Mucosa of descending colon (tissue), 3 donors: ENCODE results near the gene RAD23A. TPM values are rescaled to one million over a fixed set of nuclear protein-coding genes. Genes with fewer than 3 reads are reported as not detected.

Source experiments
- ATAC-seq: fragments of 200-7000 bp; cut with Tn5 transposase; one replicate; pipeline ENCODE4 v1.9.1; 2020; ENCODE audit warnings: mild to moderate bottlenecking, moderate library complexity
- DNase-seq, 3 donors: peaks; one replicate each; pipeline ENCODE4 v3.0.0-alpha.2; 2020
- H3K36me3 ChIP-seq: fragments of 200-600 bp; one replicate; pipeline ENCODE4 v1.8.0; 2021; ENCODE audit warnings: low read depth, mild to moderate bottlenecking
- H3K4me1 ChIP-seq: fragments of 200-600 bp; one replicate; pipeline ENCODE4 v1.8.0; 2021; ENCODE audit warnings: low read depth, mild to moderate bottlenecking
- H3K4me3 ChIP-seq: fragments of 200-600 bp; one replicate; pipeline ENCODE4 v1.8.0; 2021; ENCODE audit warnings: mild to moderate bottlenecking
- H3K9me3 ChIP-seq: fragments of 200-600 bp; one replicate; pipeline ENCODE4 v1.8.0; 2021; ENCODE audit warnings: mild to moderate bottlenecking
- intact Hi-C, 2 donors: fragments of 100-400 bp; cut with DNase I in 1 of 2; cut with micrococcal nuclease in 1 of 2; formaldehyde crosslinking; loops; one replicate each; pipeline versions ENCODE4 v1.11.0 to v1.11.1; 2022; cut with DNase I, micrococcal nuclease
- total RNA-seq, 3 donors: library from RNA; stranded (reverse); fragmentation: NEBNext Ultra II Directional in 2 of 3; extraction: Animal tissue kit (Norgen Biotek cat#: 25700) in 2 of 3; gene quantifications; one replicate each; pipeline versions ENCODE4 v1.2.1 to v1.2.4, GENCODE V29; 2021 to 2023
- TF ChIP-seq, protein P1 (sequence below): fragments of 200-600 bp; IDR thresholded peaks from one replicate; pipeline ENCODE4 v1.8.0; 2022; ENCODE audit warnings: antibody characterized with exemption, mild to moderate bottlenecking
- donor health status: DM: no; HTN: no; CAD: no; lungs with moderate emphysema.
- donor health status: DM: no; HTN: no; CAD: no.
- donor health status: DM: no; HTN: yes; CAD: no.

RAD23A gene
- total RNA-seq, 3 donors from 2014 or later, result 76.4 to 117 (median 81.4) TPM

DNA sequence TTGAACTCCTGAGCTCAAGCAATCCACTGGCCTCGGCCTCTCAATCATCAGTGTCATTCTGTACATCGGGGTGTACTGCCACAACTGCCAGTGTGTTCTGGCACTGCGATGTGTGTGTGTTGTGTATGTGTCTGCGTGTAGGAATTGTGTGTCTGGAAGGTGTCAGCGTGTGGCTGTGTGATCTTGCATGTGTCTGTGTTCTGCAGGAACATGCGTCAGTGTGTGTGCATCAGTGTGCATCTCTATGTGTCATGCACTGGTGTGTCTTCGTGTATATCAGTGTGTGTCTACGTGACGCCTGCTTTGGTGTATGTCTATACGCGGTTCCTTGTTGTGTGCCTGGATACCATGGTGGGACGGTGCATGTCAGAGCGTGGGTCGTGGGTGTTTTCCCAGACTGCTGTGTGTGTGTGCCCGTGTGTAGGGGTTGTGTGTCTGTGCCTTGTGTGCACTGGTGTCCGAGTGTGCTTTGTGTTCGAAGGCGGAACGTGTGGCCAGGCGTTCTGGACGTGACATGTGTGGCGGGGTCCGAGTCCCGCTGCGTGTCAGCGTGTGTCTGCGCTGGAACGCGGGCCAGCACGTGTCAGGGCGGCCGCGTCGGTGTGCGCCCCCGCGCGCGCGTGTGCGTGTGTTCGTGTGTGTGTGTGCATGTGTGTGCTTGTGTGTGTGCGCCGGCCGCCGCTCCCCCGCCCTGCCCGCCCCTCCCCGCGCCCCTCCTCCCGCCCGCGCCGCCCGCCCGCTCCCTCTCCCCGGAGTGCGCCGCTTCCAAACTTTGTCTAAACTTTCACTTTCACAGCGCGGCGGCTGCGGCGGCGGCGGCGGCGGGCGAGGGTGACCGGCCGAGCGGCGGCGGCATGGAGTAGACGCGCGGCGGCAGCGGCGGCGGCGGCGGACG, 49.3 kb downstream of the RAD23A start, which contains the start of gene NFIX:
Gene NFIX, plus strand, starts transcription at position 775 of the 895 bp plus-strand sequence. CDS start 363 bp downstream, outside the sequence.
- intact Hi-C loops, result no loop called here
- Histone ChIP-seq H3K4me1 (no peaks in the 10 kb centered on the region), H3K4me3 (peak within 1 kb of the TSS; percentile 46), H3K9me3 (no peaks in the 10 kb centered on the region), H3K36me3 (no peaks in the 10 kb centered on the region)
- ATAC-seq (peak; percentile 71), DNase-seq (peak; percentile 72 to 82 (median 80))
- TF ChIP-seq, protein P1, sequence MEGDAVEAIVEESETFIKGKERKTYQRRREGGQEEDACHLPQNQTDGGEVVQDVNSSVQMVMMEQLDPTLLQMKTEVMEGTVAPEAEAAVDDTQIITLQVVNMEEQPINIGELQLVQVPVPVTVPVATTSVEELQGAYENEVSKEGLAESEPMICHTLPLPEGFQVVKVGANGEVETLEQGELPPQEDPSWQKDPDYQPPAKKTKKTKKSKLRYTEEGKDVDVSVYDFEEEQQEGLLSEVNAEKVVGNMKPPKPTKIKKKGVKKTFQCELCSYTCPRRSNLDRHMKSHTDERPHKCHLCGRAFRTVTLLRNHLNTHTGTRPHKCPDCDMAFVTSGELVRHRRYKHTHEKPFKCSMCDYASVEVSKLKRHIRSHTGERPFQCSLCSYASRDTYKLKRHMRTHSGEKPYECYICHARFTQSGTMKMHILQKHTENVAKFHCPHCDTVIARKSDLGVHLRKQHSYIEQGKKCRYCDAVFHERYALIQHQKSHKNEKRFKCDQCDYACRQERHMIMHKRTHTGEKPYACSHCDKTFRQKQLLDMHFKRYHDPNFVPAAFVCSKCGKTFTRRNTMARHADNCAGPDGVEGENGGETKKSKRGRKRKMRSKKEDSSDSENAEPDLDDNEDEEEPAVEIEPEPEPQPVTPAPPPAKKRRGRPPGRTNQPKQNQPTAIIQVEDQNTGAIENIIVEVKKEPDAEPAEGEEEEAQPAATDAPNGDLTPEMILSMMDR, result no peak

DNA sequence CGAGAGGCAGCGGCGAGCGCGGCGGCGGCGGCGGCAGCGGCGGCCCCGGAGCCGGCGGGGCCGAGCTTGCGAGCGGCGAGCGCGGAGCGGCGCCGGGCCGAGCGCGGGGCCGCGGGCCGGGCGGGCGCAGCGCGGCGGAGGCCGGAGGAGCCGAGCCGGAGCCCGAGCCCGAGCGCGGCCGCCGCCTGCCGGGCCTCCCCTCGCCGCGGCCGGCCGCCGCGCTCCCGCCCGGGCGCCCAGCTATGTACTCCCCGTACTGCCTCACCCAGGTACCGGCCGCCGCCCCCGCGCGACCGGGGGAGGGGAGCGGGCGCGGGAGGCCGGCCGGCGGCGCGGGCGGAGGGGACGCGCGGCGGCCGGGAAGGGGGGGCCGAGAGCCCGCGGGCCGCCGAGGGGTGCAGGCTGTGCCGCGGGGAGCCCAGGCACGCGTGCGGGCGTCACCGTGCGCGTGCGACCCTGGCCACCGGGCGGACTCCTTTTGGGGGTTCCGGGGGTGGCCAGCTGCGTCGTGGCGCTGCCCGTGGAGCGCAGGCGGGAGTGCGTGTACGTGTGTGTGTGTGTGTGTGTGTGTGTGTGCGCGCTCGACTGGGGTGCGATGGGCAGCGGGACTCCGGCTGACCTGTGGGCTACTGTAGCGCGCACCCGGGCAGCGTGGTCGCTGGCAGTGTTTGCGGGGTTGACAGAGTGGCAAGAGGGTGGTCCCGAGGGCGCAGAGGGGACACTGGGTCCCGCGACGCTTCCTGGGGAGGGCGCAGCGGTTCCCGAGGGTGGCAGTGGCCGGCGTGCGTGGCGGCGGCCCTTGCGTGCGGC, 50.1 kb downstream of the RAD23A start:
- intact Hi-C loops, result no loop called here
- H3K4me3 ChIP-seq, result peak overlapping the region; percentile 46
- H3K9me3 ChIP-seq, result no peaks in the 10 kb centered on the region
- ATAC-seq (peak; percentile 53), DNase-seq (peak in 1 of 3 donors; percentile 61)
- H3K36me3 ChIP-seq, result no peaks in the 10 kb centered on the region
- H3K4me1 ChIP-seq, result no peaks in the 10 kb centered on the region
- TF ChIP-seq, protein P1, result no peak

DNA sequence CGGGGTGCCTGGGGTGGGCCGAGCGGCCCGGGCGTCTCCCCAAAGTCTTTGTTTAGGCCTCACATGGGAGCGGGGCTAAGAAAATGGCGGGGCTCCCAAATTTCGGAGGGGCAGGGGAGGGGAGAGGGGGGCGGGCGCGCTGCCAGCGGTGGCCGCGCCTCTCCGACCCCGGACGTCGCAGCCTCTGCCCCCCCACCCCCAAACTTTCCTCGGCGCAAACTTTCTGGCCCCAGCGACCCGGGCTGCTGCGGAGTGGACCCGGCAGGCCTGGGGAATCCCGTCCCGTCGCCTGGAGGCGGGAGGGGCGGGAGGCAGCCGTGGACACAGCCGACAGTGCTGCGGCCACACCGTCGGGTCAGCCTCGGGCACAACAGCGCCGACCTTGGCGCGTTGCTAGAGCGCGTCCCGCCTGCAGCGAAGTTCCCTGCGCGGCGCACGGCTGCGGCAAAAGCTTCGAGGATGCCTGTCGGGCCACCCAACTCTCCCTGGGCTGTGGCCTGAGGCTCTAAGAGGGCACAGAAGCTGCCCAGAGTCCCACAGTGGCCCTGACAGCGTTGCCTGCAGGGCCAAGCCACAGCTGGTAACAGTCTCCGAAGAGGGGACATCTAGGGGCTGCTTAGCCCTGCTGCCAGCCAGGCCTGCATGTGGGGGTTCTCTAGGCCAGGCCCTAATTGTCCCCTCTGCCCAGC, 50.9 kb downstream of the RAD23A start:
- TF ChIP-seq, protein P1, result no peak
- intact Hi-C loops, result no loop called here
- H3K9me3 ChIP-seq, result no peaks in the 10 kb centered on the region
- peak; percentile 68 for ATAC-seq
- H3K4me1 ChIP-seq, result no peaks in the 10 kb centered on the region
- H3K4me3 ChIP-seq, result peak overlapping the region; percentile 46
- DNase-seq, result peak in 2 of 3 donors; percentile 63 to 67
- no peaks in the 10 kb centered on the region for H3K36me3 ChIP-seq

DNA sequence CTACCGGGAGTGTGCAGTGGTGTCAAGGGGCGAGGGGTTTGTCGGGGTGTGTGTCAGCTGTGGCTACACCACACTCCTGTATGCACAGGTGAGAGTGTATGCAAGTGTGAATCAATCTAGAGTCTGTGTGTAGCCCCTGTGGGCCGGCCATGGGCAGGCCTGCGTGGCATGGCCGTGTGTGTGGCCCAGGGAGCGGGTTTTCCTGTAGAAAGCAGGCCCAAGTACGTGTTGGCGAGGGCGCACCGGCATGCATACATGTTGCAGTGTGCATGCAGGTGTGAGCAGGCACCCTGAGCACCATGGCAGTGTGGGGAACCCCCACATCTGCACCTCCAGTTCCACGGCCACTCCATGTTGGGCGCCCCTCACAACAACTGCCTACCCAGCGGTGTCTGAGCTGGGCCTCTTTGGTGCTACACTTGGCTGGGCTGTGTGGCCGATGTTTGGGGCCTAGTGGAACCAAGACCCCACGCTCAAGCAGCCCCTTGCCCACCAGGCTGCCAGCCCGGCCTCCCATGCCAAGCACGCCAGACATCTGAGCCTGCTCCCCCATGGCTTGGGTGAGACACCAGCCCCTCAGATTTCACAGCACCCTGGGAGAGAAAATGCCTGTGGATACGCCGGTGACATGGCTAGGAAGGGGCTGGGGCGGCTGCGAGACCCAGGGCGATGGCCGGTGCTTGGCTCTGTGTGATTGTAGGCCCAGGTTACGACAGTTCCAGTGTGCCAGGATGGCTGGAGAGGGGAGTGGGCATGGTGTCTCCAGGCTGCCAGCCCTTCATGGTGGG, 51.7 kb downstream of the RAD23A start:
- Histone ChIP-seq H3K36me3 (no peaks in the 10 kb centered on the region), H3K9me3 (no peaks in the 10 kb centered on the region), H3K4me1 (no peaks in the 10 kb centered on the region), H3K4me3 (no peak overlapping the region)
- TF ChIP-seq, protein P1, result no peak
- ATAC-seq, result no peak
- DNase-seq, result peak in 1 of 3 donors; percentile 33
- intact Hi-C loops, result no loop called here
